Smooth muscle cell (in vitro differentiated cells): ENCODE measurements around the gene USP10. TPM values are rescaled to one million over a fixed set of nuclear protein-coding genes. Genes with fewer than 3 reads are reported as not detected.

Source experiments
- DNase-seq: peaks from one replicate; lab custom pipeline; 2025; ENCODE audit not compliant: unreplicated experiment; lab: John Stamatoyannopoulos, UW
- H2AFZ ChIP-seq: fragments of 200-600 bp; sonication (generic); 2 replicates; pipeline ENCODE4 v1.6.0; 2016; ENCODE audit warnings: antibody characterized with exemption, low read depth, mild to moderate bottlenecking
- H3F3A ChIP-seq: fragments of 200-600 bp; sonication (generic); 2 replicates; pipeline ENCODE4 v1.6.0; 2017; ENCODE audit warnings: antibody characterized with exemption, low read depth
- H3K27ac ChIP-seq: fragments of 200-600 bp; sonication (generic); 2 replicates; pipeline ENCODE4 v1.5.1; 2016; ENCODE audit warnings: low read depth, mild to moderate bottlenecking
- H3K27me3 ChIP-seq: fragments of 200-600 bp; sonication (generic); 2 replicates; pipeline ENCODE4 v1.6.1; 2016; ENCODE audit warnings: low read depth, mild to moderate bottlenecking
- H3K36me3 ChIP-seq: fragments of 200-600 bp; sonication (generic); 2 replicates; pipeline ENCODE4 v1.5.1; 2016; ENCODE audit warnings: low read depth
- H3K4me1 ChIP-seq: fragments of 200-600 bp; sonication (generic); 2 replicates; pipeline ENCODE4 v1.5.1; 2016; ENCODE audit warnings: low read depth
- H3K4me2 ChIP-seq: fragments of 200-600 bp; sonication (generic); 2 replicates; pipeline ENCODE4 v1.6.0; 2016; ENCODE audit warnings: mild to moderate bottlenecking
- H3K4me3 ChIP-seq: fragments of 200-600 bp; sonication (generic); 2 replicates; pipeline ENCODE4 v1.5.1; 2016; ENCODE audit warnings: mild to moderate bottlenecking
- H3K79me2 ChIP-seq: fragments of 200-600 bp; sonication (generic); 2 replicates; pipeline ENCODE4 v1.6.0; 2016; ENCODE audit warnings: low read depth, mild to moderate bottlenecking
- H3K9ac ChIP-seq: fragments of 200-600 bp; sonication (generic); 2 replicates; pipeline ENCODE4 v1.6.0; 2016; ENCODE audit warnings: low read depth
- H3K9me3 ChIP-seq: fragments of 200-600 bp; sonication (generic); replicated peaks from 2 replicates; pipeline ENCODE4 v1.5.1; 2016; ENCODE audit warnings: low read depth
- H4K20me1 ChIP-seq: fragments of 200-600 bp; sonication (generic); 2 replicates; pipeline ENCODE4 v1.6.0; 2016; ENCODE audit warnings: low read depth
- CTCF ChIP-seq: fragments of 200-600 bp; sonication (generic); IDR thresholded peaks from 2 replicates; pipeline ENCODE4 v1.5.1; 2017; ENCODE audit warnings: borderline replicate concordance, mild to moderate bottlenecking, antibody characterized with exemption; ENCODE audit not compliant: insufficient read depth, poor library complexity, severe bottlenecking
- WGBS: methylation state at CpG from one replicate; pipeline ENCODE4 v1.1.7; 2016; ENCODE audit warnings: low lambda C conversion rate; 5-methylcytosine and 5-hydroxymethylcytosine counted together
- polyA plus RNA-seq: library from polyadenylated mRNA; unstranded; fragments of >200 nt; fragmentation: Nextera tagmentation; extraction: Ambion mirVana; gene quantifications from 2 replicates; pipeline ENCODE4 v1.2.1, GENCODE V29; 2016
- total RNA-seq: library from RNA; depleted of rRNA; stranded (reverse); fragments of >200 nt; gene quantifications from 2 replicates; pipeline ENCODE4 v1.2.3, GENCODE V29; 2014

The USP10 gene
- total and polyA plus RNA-seq, 2 experiments from 2014 or later, result 52.5 to 56.1 TPM

- Histone ChIP-seq H3K4me3 (no peak overlapping the region), H3K36me3 (no peaks in the 10 kb centered on the region), H3K9me3 (no peaks in the 10 kb centered on the region), H3K27ac (no peak overlapping the region), H3K79me2 (peaks cover 88% of the 10 kb centered on the region), H3K27me3 (no peaks in the 10 kb centered on the region), H3K9ac (no peak overlapping the region), H3F3A (peaks cover 6% of the 10 kb centered on the region), H2AFZ (no peak overlapping the region), H4K20me1 (peaks cover 53% of the 10 kb centered on the region), H3K4me1 (peaks cover 15% of the 10 kb centered on the region), H3K4me2 (no peak overlapping the region)
- no peak for TF ChIP-seq CTCF
- no peak for DNase-seq
Observed at GRCh38 chr16:84751947-84752346, 52.1 kb downstream of the USP10 start.

- Histone ChIP-seq H3K27ac (no peak overlapping the region), H4K20me1 (peaks cover 50% of the 10 kb centered on the region), H3K4me2 (no peak overlapping the region), H3K36me3 (no peaks in the 10 kb centered on the region), H3K9me3 (no peaks in the 10 kb centered on the region), H2AFZ (no peak overlapping the region), H3K4me3 (no peak overlapping the region), H3K79me2 (peaks cover 87% of the 10 kb centered on the region), H3F3A (peaks cover 6% of the 10 kb centered on the region), H3K27me3 (no peaks in the 10 kb centered on the region), H3K4me1 (peaks cover 15% of the 10 kb centered on the region), H3K9ac (no peak overlapping the region)
- no peak for TF ChIP-seq CTCF
- 86% methylated on average over 8 of the region's 8 CpGs for WGBS
- no peak for DNase-seq
Observed at GRCh38 chr16:84752600-84752999, 52.8 kb downstream of the USP10 start.

- no peak overlapping the region for H3K9ac ChIP-seq
- H3K79me2 ChIP-seq, result peaks cover 92% of the 10 kb centered on the region
- TF ChIP-seq CTCF, result no peak
Observed at GRCh38 chr16:84753412-84754326, 53.9 kb downstream of the USP10 start.

More at GRCh38 chr16:84753412-84754326, 53.9 kb downstream of the USP10 start:
- Histone ChIP-seq H3K9me3 (no peaks in the 10 kb centered on the region), H3F3A (peaks cover 9% of the 10 kb centered on the region), H3K27ac (peak overlapping the region; percentile 46), H3K4me1 (peaks cover 15% of the 10 kb centered on the region), H3K36me3 (no peaks in the 10 kb centered on the region), H2AFZ (no peak overlapping the region), H3K4me2 (peak overlapping the region; percentile 10), H4K20me1 (peaks cover 57% of the 10 kb centered on the region), H3K27me3 (no peaks in the 10 kb centered on the region), H3K4me3 (no peak overlapping the region)
- no peak for DNase-seq
- 85% methylated on average over 14 of the region's 14 CpGs for WGBS
